Glomerular visceral epithelial cell (primary cell): ENCODE measurements around the gene RECQL.
"Not testable (repeated sequence)": the region's sequence is repeated elsewhere in the genome, so short reads cannot be mapped to it uniquely, and the experiment has no call there.

ENCODE experiments used
- DNase-seq: peaks from one replicate; pipeline ENCODE4 v3.0.0-alpha.2; 2016; ENCODE audit errors: extremely low spot score

Gene RECQL

GRCh38 chr12:21502872-21503271 is 1.4 kb upstream of the RECQL start:
- no peak for DNase-seq

GRCh38 chr12:21502164-21502496 is 695 bp upstream of the RECQL start:
- peak; percentile 27 for DNase-seq

GRCh38 chr12:21500786-21501257 is 613 bp downstream of the RECQL start:
- no peak for DNase-seq

GRCh38 chr12:21499765-21500164 is 1.7 kb downstream of the RECQL start:
- DNase-seq: no peak

GRCh38 chr12:21485998-21486397 is 15.4 kb downstream of the RECQL start:
- DNase-seq: no peak

- DNase-seq: no peak
These were observed 17.9 kb downstream of the RECQL start for GRCh38 chr12:21483531-21483930.

GRCh38 chr12:21478756-21479455 is 22.5 kb downstream of the RECQL start:
- no peak for DNase-seq

GRCh38 chr12:21476949-21477348 is 24.5 kb downstream of the RECQL start:
- peak; percentile 12 for DNase-seq

GRCh38 chr12:21475552-21475951 is 25.9 kb downstream of the RECQL start:
- DNase-seq: no peak

GRCh38 chr12:21472197-21472823 is 29.1 kb downstream of the RECQL start:
- no peak for DNase-seq

- no peak for DNase-seq
These were observed 30.1 kb downstream of the RECQL start for GRCh38 chr12:21471294-21471693.

- DNase-seq: not testable (repeated sequence)
These were observed 34.1 kb downstream of the RECQL start for GRCh38 chr12:21467334-21467733.

GRCh38 chr12:21459474-21459873 is 42.0 kb downstream of the RECQL start:
- no peak for DNase-seq

GRCh38 chr12:21456291-21456780 is 45.1 kb downstream of the RECQL start:
- DNase-seq: no peak

- DNase-seq: no peak
These were observed 48.1 kb downstream of the RECQL start for GRCh38 chr12:21453312-21453852.

- no peak for DNase-seq
These were observed 49.9 kb downstream of the RECQL start for GRCh38 chr12:21451529-21451928.

- no peak for DNase-seq
These were observed 57.0 kb downstream of the RECQL start for GRCh38 chr12:21444193-21445146.

GRCh38 chr12:21439347-21439746 is 62.1 kb downstream of the RECQL start:
- DNase-seq: no peak

GRCh38 chr12:21438643-21439042 is 62.8 kb downstream of the RECQL start:
- DNase-seq: no peak

- DNase-seq: no peak
These were observed 66.7 kb downstream of the RECQL start for GRCh38 chr12:21434699-21435098.

- no peak for DNase-seq
These were observed 67.9 kb downstream of the RECQL start for GRCh38 chr12:21433525-21433924.

GRCh38 chr12:21429994-21430393 is 71.4 kb downstream of the RECQL start:
- no peak for DNase-seq
